A549 (cell line): ENCODE measurements around the gene XPO5. TPM values are rescaled to one million over a fixed set of nuclear protein-coding genes. Genes with fewer than 3 reads are reported as not detected.

Experiments
- ATAC-seq, 2 experiments: fragments of 200-7000 bp in 1 of 2; fragments of >200 bp in 1 of 2; cut with Nextera tagmentation in 1 of 2; cut with Tn5 transposase in 1 of 2; 3 replicates each; pipeline versions ENCODE4 v1.8.0 to v1.9.1; 2018 to 2020; ENCODE audit warnings: mild to moderate bottlenecking in 1 of 2, moderate library complexity in 1 of 2
- CTCF ChIA-PET: fragments of 300-600 bp; sonication (Branson Sonifier 250); formaldehyde crosslinking; extraction: SDS; loops from one replicate; lab custom pipeline; 2021; ENCODE audit warnings: antibody characterized with exemption, inconsistent platforms; lab: Yijun Ruan, JAX
- POLR2A ChIA-PET: fragments of 350-600 bp; formaldehyde crosslinking; extraction: SDS; loops from one replicate; lab custom pipeline; 2021; ENCODE audit warnings: antibody characterized with exemption, inconsistent platforms; lab: Yijun Ruan, JAX
- DNase-seq, 2 experiments: peaks; one replicate each; pipeline versions ENCODE4 v3.0.0 to v3.0.0-alpha.2; 2011 to 2016; ENCODE audit warnings: low read depth in 1 of 2, low spot score in 1 of 2
- FAIRE-seq: peaks from 2 replicates; lab custom pipeline; 2011; peaks lifted over from hg19 to GRCh38; lab: Jason Lieb, UNC
- H3K27ac ChIP-seq, 2 experiments: fragments of >200 bp; sonication (Bioruptor Twin); formaldehyde crosslinking; 3 replicates each; pipeline ENCODE4 v1.5.1; 2016 to 2017
- H3K4me1 ChIP-seq: fragments of >200 bp; sonication (Bioruptor Twin); formaldehyde crosslinking; 3 replicates; pipeline ENCODE4 v1.6.1; 2016
- H3K4me2 ChIP-seq: fragments of >200 bp; sonication (Bioruptor Twin); formaldehyde crosslinking; 3 replicates; pipeline ENCODE4 v1.6.1; 2016
- H3K4me3 ChIP-seq: fragments of >200 bp; sonication (Bioruptor Twin); formaldehyde crosslinking; 3 replicates; pipeline ENCODE4 v1.5.1; 2016
- H3K9me3 ChIP-seq: fragments of >200 bp; sonication (Bioruptor Twin); formaldehyde crosslinking; 3 replicates; pipeline ENCODE4 v1.6.1; 2016
- BHLHE40 ChIP-seq: IDR thresholded peaks from 2 replicates; pipeline ENCODE4 v1.6.1; 2012; ENCODE audit warnings: low read depth, low read length, inconsistent platforms
- CBX8 ChIP-seq: fragments of 200-600 bp; sonication (generic); IDR thresholded peaks from 2 replicates; pipeline ENCODE4 v1.6.1; 2016
- CHD4 ChIP-seq: fragments of 200-600 bp; sonication (generic); IDR thresholded peaks from 2 replicates; pipeline ENCODE4 v1.6.1; 2016; ENCODE audit warnings: antibody characterized with exemption, mild to moderate bottlenecking, borderline replicate concordance
- CTCF ChIP-seq: fragments of >200 bp; sonication (Bioruptor Twin); formaldehyde crosslinking; IDR thresholded peaks from 3 replicates; pipeline ENCODE4 v1.5.1; 2016
- EHMT2 ChIP-seq: fragments of 200-600 bp; sonication (generic); IDR thresholded peaks from 2 replicates; pipeline ENCODE4 v1.6.1; 2016; ENCODE audit warnings: antibody characterized with exemption, low read depth, mild to moderate bottlenecking, moderate library complexity
- FOXS1 ChIP-seq: fragments of 250-450 bp; sonication (Bioruptor Pico); IDR thresholded peaks from 2 replicates; pipeline ENCODE4 v1.5.0; 2020; ENCODE audit warnings: mild to moderate bottlenecking, moderate library complexity
- HDAC2 ChIP-seq: fragments of 200-600 bp; sonication (generic); IDR thresholded peaks from 2 replicates; pipeline ENCODE4 v1.6.1; 2016
- HMGXB4 ChIP-seq: fragments of 250-450 bp; sonication (Bioruptor Pico); IDR thresholded peaks from 2 replicates; pipeline ENCODE4 v1.5.0; 2021; ENCODE audit warnings: mild to moderate bottlenecking, moderate library complexity, borderline replicate concordance
- HOXB5 ChIP-seq: fragments of 250-450 bp; sonication (Bioruptor Pico); IDR thresholded peaks from 2 replicates; pipeline ENCODE4 v1.5.0; 2020; ENCODE audit warnings: mild to moderate bottlenecking, moderate library complexity
- JUNB ChIP-seq: fragments of >200 bp; sonication (Bioruptor Twin); formaldehyde crosslinking; IDR thresholded peaks from 2 replicates; pipeline ENCODE4 v1.6.1; 2016
- NFE2L2 ChIP-seq: fragments of 150-350 bp; conservative IDR thresholded peaks from 2 replicates; pipeline ENCODE4 v1.6.1; 2014; ENCODE audit warnings: low read length
- PBX3 ChIP-seq: IDR thresholded peaks from 2 replicates; pipeline ENCODE4 v1.6.1; 2012
- RARB ChIP-seq: fragments of 250-450 bp; sonication (Bioruptor Pico); IDR thresholded peaks from 2 replicates; pipeline ENCODE4 v1.8.0; 2021; ENCODE audit warnings: mild to moderate bottlenecking, moderate library complexity
- RNF2 ChIP-seq: fragments of 200-600 bp; sonication (generic); IDR thresholded peaks from 2 replicates; pipeline ENCODE4 v1.6.1; 2016; ENCODE audit warnings: low read depth, mild to moderate bottlenecking, antibody characterized with exemption, moderate library complexity, borderline replicate concordance
- SMC3 ChIP-seq: fragments of >200 bp; sonication (Bioruptor Twin); formaldehyde crosslinking; IDR thresholded peaks from 3 replicates; pipeline ENCODE4 v1.6.1; 2018; ENCODE audit warnings: inconsistent platforms
- ZNF302 ChIP-seq: fragments of 250-450 bp; sonication (Bioruptor Pico); IDR thresholded peaks from 2 replicates; pipeline ENCODE4 v1.9.0; 2021; ENCODE audit warnings: inconsistent platforms, mild to moderate bottlenecking, moderate library complexity
- WGBS: methylation state at CpG from one replicate; pipeline ENCODE4 v1.1.6; 2017; ENCODE audit errors: missing lambda C conversion rate; 5-methylcytosine and 5-hydroxymethylcytosine counted together
- polyA plus RNA-seq, 4 experiments: library from polyadenylated mRNA; depleted of rRNA in 3 of 4; stranded (reverse); fragments of >200 nt; fragmentation: RNase III in 1 of 4; extraction: RNeasy Plus Mini Kit Qiagen cat#74134 plus additional on column Dnase treatment in 1 of 4; gene quantifications; 2 replicates in 3 of 4; 3 replicates in 1 of 4; pipeline ENCODE4 v1.2.3, GENCODE V29; 2011 to 2017
- TF ChIP-seq, protein P1 (sequence below): fragments of 200-600 bp; sonication (generic); IDR thresholded peaks from 2 replicates; pipeline ENCODE4 v1.6.1; 2016; ENCODE audit warnings: antibody characterized with exemption, mild to moderate bottlenecking, moderate library complexity

The XPO5 gene
- polyA plus RNA-seq, 2 of the 4 experiments (the other 2 are of a cell fraction): 24.8 to 51.0 TPM

DNA sequence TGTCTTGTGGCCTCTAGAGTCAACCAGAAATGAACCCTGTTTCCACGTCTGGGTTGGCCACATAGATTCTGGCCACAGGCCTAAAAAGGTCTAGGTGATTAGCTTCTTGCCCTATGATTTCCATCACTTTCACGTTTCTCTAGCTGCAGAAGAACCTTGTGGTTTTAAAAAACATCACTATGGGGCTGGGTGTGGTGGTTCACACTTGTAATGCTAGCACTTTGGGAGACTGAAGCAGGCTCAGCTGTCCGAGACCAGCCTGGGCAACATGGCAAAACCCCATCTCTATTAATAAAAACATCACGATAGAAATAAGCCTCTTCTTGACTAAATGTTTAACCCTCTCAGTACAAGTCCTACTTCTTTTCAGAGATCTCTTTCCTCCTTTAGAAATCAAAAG lies 31.4 kb downstream of the XPO5 start:
- CTCF ChIA-PET: interaction anchor here (0.7 kb wide), 1 partner anchor 12 kb away, joined by 3 read pairs; no protein-coding TSS in a partner anchor
- no peak for ATAC-seq
- H3K4me2 ChIP-seq: no peak overlapping the region
- H3K9me3 ChIP-seq: no peaks in the 10 kb centered on the region
- WGBS: 84% methylated on average over 4 of the region's 4 CpGs
- DNase-seq: no peak
- H3K27ac ChIP-seq: no peak overlapping the region
- TF ChIP-seq JUNB: no peak
- no peak for TF ChIP-seq SMC3
- TF ChIP-seq CHD4: no peak
- TF ChIP-seq BHLHE40: no peak
- no peak for TF ChIP-seq ZNF302 (CRISPR knock-in tag)
- no peak for TF ChIP-seq HMGXB4 (CRISPR knock-in tag)
- TF ChIP-seq RARB (CRISPR knock-in tag): no peak
- no peak for TF ChIP-seq HOXB5 (CRISPR knock-in tag)
- no peak for TF ChIP-seq NFE2L2
- no peak for TF ChIP-seq EHMT2
- no peak for TF ChIP-seq FOXS1
- no peak for TF ChIP-seq CBX8
- TF ChIP-seq, protein P1, sequence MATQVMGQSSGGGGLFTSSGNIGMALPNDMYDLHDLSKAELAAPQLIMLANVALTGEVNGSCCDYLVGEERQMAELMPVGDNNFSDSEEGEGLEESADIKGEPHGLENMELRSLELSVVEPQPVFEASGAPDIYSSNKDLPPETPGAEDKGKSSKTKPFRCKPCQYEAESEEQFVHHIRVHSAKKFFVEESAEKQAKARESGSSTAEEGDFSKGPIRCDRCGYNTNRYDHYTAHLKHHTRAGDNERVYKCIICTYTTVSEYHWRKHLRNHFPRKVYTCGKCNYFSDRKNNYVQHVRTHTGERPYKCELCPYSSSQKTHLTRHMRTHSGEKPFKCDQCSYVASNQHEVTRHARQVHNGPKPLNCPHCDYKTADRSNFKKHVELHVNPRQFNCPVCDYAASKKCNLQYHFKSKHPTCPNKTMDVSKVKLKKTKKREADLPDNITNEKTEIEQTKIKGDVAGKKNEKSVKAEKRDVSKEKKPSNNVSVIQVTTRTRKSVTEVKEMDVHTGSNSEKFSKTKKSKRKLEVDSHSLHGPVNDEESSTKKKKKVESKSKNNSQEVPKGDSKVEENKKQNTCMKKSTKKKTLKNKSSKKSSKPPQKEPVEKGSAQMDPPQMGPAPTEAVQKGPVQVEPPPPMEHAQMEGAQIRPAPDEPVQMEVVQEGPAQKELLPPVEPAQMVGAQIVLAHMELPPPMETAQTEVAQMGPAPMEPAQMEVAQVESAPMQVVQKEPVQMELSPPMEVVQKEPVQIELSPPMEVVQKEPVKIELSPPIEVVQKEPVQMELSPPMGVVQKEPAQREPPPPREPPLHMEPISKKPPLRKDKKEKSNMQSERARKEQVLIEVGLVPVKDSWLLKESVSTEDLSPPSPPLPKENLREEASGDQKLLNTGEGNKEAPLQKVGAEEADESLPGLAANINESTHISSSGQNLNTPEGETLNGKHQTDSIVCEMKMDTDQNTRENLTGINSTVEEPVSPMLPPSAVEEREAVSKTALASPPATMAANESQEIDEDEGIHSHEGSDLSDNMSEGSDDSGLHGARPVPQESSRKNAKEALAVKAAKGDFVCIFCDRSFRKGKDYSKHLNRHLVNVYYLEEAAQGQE: no peak
- no peak for TF ChIP-seq RNF2
- TF ChIP-seq CTCF: no peak
- H3K4me3 ChIP-seq: no peak overlapping the region
- POLR2A ChIA-PET: no interaction called here
- no peak for FAIRE-seq
- no peaks in the 10 kb centered on the region for H3K4me1 ChIP-seq

GRCh38 chr6:43541774-43542471 lies 33.9 kb downstream of the XPO5 start:
- no peaks in the 10 kb centered on the region for H3K9me3 ChIP-seq
- no peak for DNase-seq
- no peak for TF ChIP-seq HDAC2
- TF ChIP-seq SMC3: no peak
- no peak for TF ChIP-seq NFE2L2
- TF ChIP-seq JUNB: no peak
- TF ChIP-seq PBX3: no peak
- H3K27ac ChIP-seq: no peak overlapping the region
- CTCF ChIA-PET: interaction anchor here (1.0 kb wide), 1 partner anchor 9 kb away, joined by 3 read pairs; no protein-coding TSS in a partner anchor
- H3K4me1 ChIP-seq: no peaks in the 10 kb centered on the region
- POLR2A ChIA-PET: no interaction called here
- FAIRE-seq: no peak
- H3K4me3 ChIP-seq: no peak overlapping the region
- no peak overlapping the region for H3K4me2 ChIP-seq
- WGBS: 91% methylated on average over 8 of the region's 8 CpGs
- no peak for ATAC-seq
